Measurements from ENCODE around the gene SYTL1.

SYTL1 gene

GRCh38 chr1:27333717-27334279 lies 8.0 kb upstream of the SYTL1 start:
- ChIA-PET POLR2A (ENCODE audit: low non-redundant PET) (no interaction called here), CTCF (interaction anchor here (0.7 to 2.2 kb wide), 4 partner anchors 11 to 57 kb away, joined by 4 to 11 read pairs (median 4); no protein-coding TSS in a partner anchor)
- peak overlapping the region; percentile 98 for H3K27ac ChIP-seq
- no peak for DNase-seq (ENCODE audit: low spot score)
- TF ChIP-seq, protein P1, sequence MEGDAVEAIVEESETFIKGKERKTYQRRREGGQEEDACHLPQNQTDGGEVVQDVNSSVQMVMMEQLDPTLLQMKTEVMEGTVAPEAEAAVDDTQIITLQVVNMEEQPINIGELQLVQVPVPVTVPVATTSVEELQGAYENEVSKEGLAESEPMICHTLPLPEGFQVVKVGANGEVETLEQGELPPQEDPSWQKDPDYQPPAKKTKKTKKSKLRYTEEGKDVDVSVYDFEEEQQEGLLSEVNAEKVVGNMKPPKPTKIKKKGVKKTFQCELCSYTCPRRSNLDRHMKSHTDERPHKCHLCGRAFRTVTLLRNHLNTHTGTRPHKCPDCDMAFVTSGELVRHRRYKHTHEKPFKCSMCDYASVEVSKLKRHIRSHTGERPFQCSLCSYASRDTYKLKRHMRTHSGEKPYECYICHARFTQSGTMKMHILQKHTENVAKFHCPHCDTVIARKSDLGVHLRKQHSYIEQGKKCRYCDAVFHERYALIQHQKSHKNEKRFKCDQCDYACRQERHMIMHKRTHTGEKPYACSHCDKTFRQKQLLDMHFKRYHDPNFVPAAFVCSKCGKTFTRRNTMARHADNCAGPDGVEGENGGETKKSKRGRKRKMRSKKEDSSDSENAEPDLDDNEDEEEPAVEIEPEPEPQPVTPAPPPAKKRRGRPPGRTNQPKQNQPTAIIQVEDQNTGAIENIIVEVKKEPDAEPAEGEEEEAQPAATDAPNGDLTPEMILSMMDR (conservative IDR thresholded peaks at IDR 0.05; ENCODE audit: low read depth) = no peak

- CTCF ChIA-PET = interaction anchor here (0.5 to 1.5 kb wide), 4 partner anchors 22 to 451 kb away, joined by 3 to 10 read pairs (median 3); partner anchors contain the start of gene MAP3K6
- DNase-seq (ENCODE audit: low spot score) = no peak
- POLR2A ChIA-PET (ENCODE audit: low non-redundant PET) = no interaction called here
- peak overlapping the region; percentile 98 for H3K27ac ChIP-seq
- TF ChIP-seq, protein P1 (conservative IDR thresholded peaks at IDR 0.05; ENCODE audit: low read depth) = no peak
These were observed 6.1 kb upstream of the SYTL1 start for GRCh38 chr1:27335506-27336422.

GRCh38 chr1:27336756-27337155 lies 5.1 kb upstream of the SYTL1 start:
- H3K27ac ChIP-seq = peak overlapping the region; percentile 98
- CTCF ChIA-PET = interaction anchor here (0.5 to 1.5 kb wide), 5 partner anchors 15 to 450 kb away, joined by 3 to 10 read pairs (median 3); partner anchors contain the start of gene MAP3K6
- TF ChIP-seq, protein P1 (conservative IDR thresholded peaks at IDR 0.05; ENCODE audit: low read depth) = no peak
- no peak for DNase-seq (ENCODE audit: low spot score)
- POLR2A ChIA-PET (ENCODE audit: low non-redundant PET) = no interaction called here

GRCh38 chr1:27338751-27339150 lies 3.1 kb upstream of the SYTL1 start:
- peak overlapping the region; percentile 98 for H3K27ac ChIP-seq
- TF ChIP-seq, protein P1 (conservative IDR thresholded peaks at IDR 0.05; ENCODE audit: low read depth) = no peak

DNA sequence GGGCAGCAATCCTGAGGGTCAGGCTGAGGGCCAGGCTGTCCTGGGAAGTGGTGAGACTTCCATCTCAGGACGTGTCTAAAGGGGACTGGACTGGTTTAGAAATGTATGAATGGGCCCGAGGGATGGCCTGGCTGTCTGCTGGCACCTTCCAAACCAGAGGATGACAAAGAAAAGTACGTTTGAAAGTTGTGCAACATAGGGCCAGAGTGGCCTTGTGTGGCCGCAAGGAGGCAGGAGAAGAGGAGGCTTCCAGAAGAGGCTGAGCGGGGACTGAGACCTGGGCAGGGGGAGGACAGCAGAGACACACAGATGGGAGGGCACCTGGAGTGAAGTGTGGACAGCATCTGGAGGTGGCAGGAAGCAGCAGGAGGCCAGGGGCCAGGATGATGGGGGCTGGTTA lies 2.6 kb upstream of the SYTL1 start:
- peak overlapping the region; percentile 98 for H3K27ac ChIP-seq
- no peak for DNase-seq (ENCODE audit: low spot score)
- ChIA-PET CTCF (interaction anchor here (0.6 to 0.7 kb wide), 2 partner anchors 60 to 1910 kb away, joined by 3 to 4 read pairs; no protein-coding TSS in a partner anchor), POLR2A (ENCODE audit: low non-redundant PET) (no interaction called here)
- TF ChIP-seq, protein P1 (conservative IDR thresholded peaks at IDR 0.05; ENCODE audit: low read depth) = no peak

More at GRCh38 chr1:27338751-27339150, 3.1 kb upstream of the SYTL1 start:
- POLR2A ChIA-PET (ENCODE audit: low non-redundant PET) = no interaction called here
- CTCF ChIA-PET = interaction anchor here (0.6 kb wide), 1 partner anchor 1909 kb away, joined by 4 read pairs; no protein-coding TSS in a partner anchor
- no peak for DNase-seq (ENCODE audit: low spot score)

DNA sequence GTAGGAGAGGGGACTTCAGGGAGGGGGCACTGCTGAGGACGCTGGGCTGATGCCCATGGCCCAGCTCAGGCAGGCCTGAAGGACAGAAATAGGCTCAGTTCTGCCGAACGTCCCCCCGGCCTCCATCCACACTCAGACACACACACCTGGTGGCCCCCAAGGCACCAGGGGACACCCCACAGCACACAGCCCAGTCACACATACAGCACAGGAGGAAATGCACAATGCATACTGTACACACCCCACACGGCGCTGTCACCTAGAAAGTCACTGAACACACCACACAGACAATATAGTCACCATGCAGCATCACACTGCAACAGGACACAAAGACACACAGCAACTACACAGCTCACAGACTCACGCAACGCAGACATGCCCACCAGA lies 562 bp downstream of the SYTL1 start:
- CTCF ChIA-PET = interaction anchor here (0.6 to 1.6 kb wide), 7 partner anchors 10 to 245 kb away, joined by 3 to 9 read pairs (median 4); no protein-coding TSS in a partner anchor
- no peak for DNase-seq (ENCODE audit: low spot score)
- POLR2A ChIA-PET (ENCODE audit: low non-redundant PET) = interaction anchor here (0.5 to 1.4 kb wide), 8 partner anchors 8 to 314 kb away, joined by 3 to 6 read pairs (median 3); no protein-coding TSS in a partner anchor
- H3K27ac ChIP-seq = peak overlapping the region; percentile 98
- TF ChIP-seq, protein P1 (conservative IDR thresholded peaks at IDR 0.05; ENCODE audit: low read depth) = no peak

Measured in RWPE1 (cell line).